ENCODE data around the gene CNTNAP2. TPM values are rescaled to one million over a fixed set of nuclear protein-coding genes. Genes with fewer than 3 reads are reported as not detected.
"Not testable (repeated sequence)": the region's sequence is repeated elsewhere in the genome, so short reads cannot be mapped to it uniquely, and the experiment has no call there.

Gene CNTNAP2
- total and polyA plus RNA-seq, 8 donors, result 0.19 to 18.2 (median 0.56) TPM

DNA sequence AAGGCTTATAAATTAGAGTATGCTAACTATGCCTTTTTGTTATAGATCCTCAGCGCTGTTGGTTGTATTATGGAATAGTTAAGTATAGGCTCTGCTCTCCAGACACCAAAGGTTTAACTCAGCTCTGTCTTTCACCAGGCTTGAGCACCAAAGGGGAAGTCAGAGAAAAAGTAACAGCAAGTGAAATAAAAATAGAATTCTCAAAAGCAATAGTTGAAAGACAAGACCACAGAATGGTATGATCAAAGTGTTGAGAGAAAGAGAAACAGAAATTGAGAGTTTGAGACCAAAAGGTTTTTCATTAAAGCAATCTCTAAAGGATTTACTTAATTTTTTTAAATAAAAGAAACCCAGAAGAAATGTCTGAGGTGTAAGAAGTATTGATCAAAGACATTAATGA lies 1944.1 kb downstream of the CNTNAP2 start:
- Histone ChIP-seq H3K9me3 (no peaks in the 10 kb centered on the region), H3K36me3 (no peaks in the 10 kb centered on the region), H3K4me3 (no peak overlapping the region), H3K27me3 (no peaks in the 10 kb centered on the region), H3K4me1 (no peaks in the 10 kb centered on the region), H3K27ac (no peak overlapping the region)
- TF ChIP-seq, protein P1, sequence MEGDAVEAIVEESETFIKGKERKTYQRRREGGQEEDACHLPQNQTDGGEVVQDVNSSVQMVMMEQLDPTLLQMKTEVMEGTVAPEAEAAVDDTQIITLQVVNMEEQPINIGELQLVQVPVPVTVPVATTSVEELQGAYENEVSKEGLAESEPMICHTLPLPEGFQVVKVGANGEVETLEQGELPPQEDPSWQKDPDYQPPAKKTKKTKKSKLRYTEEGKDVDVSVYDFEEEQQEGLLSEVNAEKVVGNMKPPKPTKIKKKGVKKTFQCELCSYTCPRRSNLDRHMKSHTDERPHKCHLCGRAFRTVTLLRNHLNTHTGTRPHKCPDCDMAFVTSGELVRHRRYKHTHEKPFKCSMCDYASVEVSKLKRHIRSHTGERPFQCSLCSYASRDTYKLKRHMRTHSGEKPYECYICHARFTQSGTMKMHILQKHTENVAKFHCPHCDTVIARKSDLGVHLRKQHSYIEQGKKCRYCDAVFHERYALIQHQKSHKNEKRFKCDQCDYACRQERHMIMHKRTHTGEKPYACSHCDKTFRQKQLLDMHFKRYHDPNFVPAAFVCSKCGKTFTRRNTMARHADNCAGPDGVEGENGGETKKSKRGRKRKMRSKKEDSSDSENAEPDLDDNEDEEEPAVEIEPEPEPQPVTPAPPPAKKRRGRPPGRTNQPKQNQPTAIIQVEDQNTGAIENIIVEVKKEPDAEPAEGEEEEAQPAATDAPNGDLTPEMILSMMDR (IDR thresholded peaks at IDR 0.05), result no peak
- TF ChIP-seq POLR2A (IDR thresholded peaks at IDR 0.05), result no peak
- TF ChIP-seq POLR2AphosphoS5 (IDR thresholded peaks at IDR 0.05), result no peak
- no peak for TF ChIP-seq EP300 (IDR thresholded peaks at IDR 0.05)
- 87 to 98% (median 96%) methylated on average over 1 of the region's 1 CpG for WGBS, 5 donors
- intact Hi-C loops (cut with DNase I; ENCODE audit: low total_unique reads), result no loop called here
- no peak for DNase-seq

DNA sequence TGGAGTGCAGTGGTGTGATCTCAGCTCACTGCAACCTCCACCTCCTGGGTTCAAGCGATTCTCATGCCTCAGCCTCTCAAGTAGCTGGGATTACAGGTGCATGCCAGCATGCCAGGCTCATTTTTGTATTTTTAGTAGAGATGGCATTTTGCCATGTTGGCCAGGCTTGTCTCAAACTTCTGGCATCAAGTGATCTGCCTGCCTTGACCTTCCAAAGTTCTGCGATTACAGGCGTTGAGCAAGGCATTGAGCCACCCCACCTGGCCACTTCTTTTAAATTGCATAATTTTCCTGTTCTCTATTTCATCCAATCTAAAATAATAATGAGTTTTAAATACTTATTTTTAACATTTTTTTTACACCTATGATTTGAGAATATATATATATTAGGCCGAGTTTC lies 1961.5 kb downstream of the CNTNAP2 start:
- H3K27me3 ChIP-seq; H3K27ac ChIP-seq; H3K4me1 ChIP-seq; H3K9me3 ChIP-seq; H3K36me3 ChIP-seq; intact Hi-C loops (cut with DNase I; ENCODE audit: low total_unique reads); H3K4me3 ChIP-seq: not testable (repeated sequence)
- WGBS, 5 donors, result 58 to 81% (median 72%) methylated on average over 4 of the region's 4 CpGs
- DNase-seq, result peak in 1 of 2 donors; percentile 31

DNA sequence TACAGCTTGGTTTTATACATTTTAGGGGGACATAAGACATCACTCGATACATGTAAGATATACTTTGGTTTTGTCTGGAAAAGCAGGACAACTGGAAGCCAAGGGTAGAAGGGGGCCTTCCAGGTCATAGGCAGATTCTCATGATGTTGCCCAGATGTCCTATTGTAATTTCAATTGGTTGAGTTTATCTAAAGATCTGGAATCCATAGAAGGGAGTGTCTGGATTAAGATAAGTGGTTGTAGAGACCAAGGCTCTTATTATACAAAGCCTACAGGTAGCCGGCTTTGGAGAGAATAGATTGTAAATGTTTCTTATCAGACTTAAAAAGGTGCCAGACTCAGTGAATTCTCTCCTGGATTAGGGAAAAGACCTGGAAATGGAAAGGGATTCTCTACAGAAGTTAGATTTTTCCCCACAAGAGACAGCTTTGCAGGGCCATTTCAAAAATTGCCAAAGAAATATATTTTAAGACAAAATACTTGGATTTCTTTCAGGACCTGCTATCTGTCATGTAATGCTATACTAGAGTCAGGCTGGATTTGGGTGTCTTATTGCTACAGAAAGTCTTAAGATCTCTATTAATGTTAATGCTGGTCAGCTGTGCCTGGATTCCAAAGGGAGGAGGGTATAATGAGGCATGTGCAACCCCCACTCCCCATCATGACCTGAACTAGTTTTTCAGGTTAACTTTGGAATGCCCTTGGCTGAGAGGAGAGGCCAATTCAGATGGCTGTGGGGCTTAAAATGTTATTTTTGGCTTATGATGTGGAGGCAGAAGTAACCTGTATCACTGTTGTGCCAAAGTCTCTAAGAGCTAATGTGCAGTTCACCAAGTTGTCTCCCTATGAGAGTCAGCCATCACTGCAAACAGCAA lies 1962.8 kb downstream of the CNTNAP2 start:
- Histone ChIP-seq H3K4me3 (no peak overlapping the region), H3K4me1 (peaks cover 0 to 13% (median 2%) of the 10 kb centered on the region in 4 donors), H3K27me3 (no peaks in the 10 kb centered on the region), H3K27ac (no peak overlapping the region), H3K36me3 (no peaks in the 10 kb centered on the region), H3K9me3 (no peaks in the 10 kb centered on the region)
- TF ChIP-seq POLR2AphosphoS5 (IDR thresholded peaks at IDR 0.05) (no peak), POLR2A (IDR thresholded peaks at IDR 0.05) (no peak), EP300 (IDR thresholded peaks at IDR 0.05) (no peak)
- TF ChIP-seq, protein P1 (IDR thresholded peaks at IDR 0.05), result no peak
- WGBS, 5 donors, result 68 to 87% (median 75%) methylated on average over 2 of the region's 2 CpGs
- DNase-seq, result no peak
- intact Hi-C loops (cut with DNase I; ENCODE audit: low total_unique reads), result loop anchor here (5.0 kb wide), 1 partner anchor 842 kb away; no protein-coding TSS in a partner anchor

DNA sequence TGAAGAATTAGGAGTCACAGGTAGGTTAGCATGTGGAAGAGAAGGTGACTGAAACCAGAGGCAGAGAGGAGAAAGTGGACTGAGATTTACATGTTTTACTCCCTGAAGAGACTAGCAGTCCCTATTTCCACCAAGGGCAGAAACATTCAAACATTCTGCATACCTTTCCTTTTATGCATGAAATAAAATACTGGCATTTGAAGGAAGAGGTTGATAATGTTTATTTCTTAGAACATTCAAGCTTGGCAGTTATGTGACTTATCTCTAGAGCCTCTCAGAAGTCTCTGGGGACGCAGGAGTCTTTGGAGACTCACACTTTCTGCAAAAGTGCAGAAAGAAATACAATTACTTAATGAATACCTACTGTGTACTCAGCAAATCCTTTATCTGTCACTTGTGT lies 1966.8 kb downstream of the CNTNAP2 start:
- TF ChIP-seq, protein P1 (IDR thresholded peaks at IDR 0.05), result no peak
- no peak for TF ChIP-seq POLR2AphosphoS5 (IDR thresholded peaks at IDR 0.05)
- no peak for TF ChIP-seq POLR2A (IDR thresholded peaks at IDR 0.05)
- TF ChIP-seq EP300 (IDR thresholded peaks at IDR 0.05), result no peak
- 6 to 36% (median 14%) methylated on average over 1 of the region's 1 CpG for WGBS, 5 donors
- intact Hi-C loops (cut with DNase I; ENCODE audit: low total_unique reads), result loop anchor here (5.0 kb wide), 1 partner anchor 846 kb away; no protein-coding TSS in a partner anchor
- no peak overlapping the region for H3K27ac ChIP-seq
- no peaks in the 10 kb centered on the region for H3K36me3 ChIP-seq
- H3K4me1 ChIP-seq, result peaks cover 0 to 13% (median 0%) of the 10 kb centered on the region in 4 donors
- no peak overlapping the region for H3K4me3 ChIP-seq
- no peak for DNase-seq
- no peaks in the 10 kb centered on the region for H3K9me3 ChIP-seq
- H3K27me3 ChIP-seq, result no peaks in the 10 kb centered on the region

DNA sequence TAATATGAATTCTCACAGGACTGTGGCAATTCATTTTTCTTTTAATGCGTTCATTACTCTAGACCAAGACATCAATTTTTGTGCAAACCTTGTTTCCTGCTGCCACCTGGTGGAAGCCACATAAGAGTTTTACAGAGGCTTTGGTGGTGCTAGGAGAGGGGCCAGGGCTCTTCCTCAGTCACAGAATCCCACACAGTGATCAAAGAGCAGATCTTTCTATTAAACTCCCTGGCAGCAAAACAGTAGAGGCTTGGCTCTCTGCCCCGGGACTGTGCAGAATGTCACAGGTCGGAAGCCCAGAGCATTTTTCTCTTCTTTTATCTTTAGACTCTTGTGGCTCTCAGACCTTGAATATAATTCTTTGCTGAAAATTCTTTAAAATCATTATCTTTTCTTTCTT lies 1967.5 kb downstream of the CNTNAP2 start:
- 4 to 10% (median 6%) methylated on average over 3 of the region's 3 CpGs for WGBS, 5 donors
- TF ChIP-seq EP300 (IDR thresholded peaks at IDR 0.05) (no peak), POLR2AphosphoS5 (IDR thresholded peaks at IDR 0.05) (no peak), POLR2A (IDR thresholded peaks at IDR 0.05) (no peak)
- TF ChIP-seq, protein P1 (IDR thresholded peaks at IDR 0.05), result peak in 5 of 7 experiments; percentile 35 to 62 (median 53)
- intact Hi-C loops (cut with DNase I; ENCODE audit: low total_unique reads), result loop anchor here (5.0 kb wide), 1 partner anchor 847 kb away; no protein-coding TSS in a partner anchor

More for the DNA sequence above, 1967.5 kb downstream of the CNTNAP2 start:
- Histone ChIP-seq H3K36me3 (no peaks in the 10 kb centered on the region), H3K4me1 (peaks cover 0 to 13% (median 0%) of the 10 kb centered on the region in 4 donors), H3K27me3 (no peaks in the 10 kb centered on the region), H3K9me3 (peaks cover 0 to 5% (median 0%) of the 10 kb centered on the region in 4 donors), H3K4me3 (no peak overlapping the region), H3K27ac (no peak overlapping the region)
- DNase-seq, result peak; percentile 52 to 91

Measured in stomach (tissue), 9 donors.